IPS DF 6.9 (cell line): ENCODE results near the gene CDCA4.
"Not testable (repeated sequence)": the region's sequence is repeated elsewhere in the genome, so short reads cannot be mapped to it uniquely, and the experiment has no call there.

ENCODE experiments used
- DNase-seq: peaks from one replicate; pipeline ENCODE4 v3.0.0-alpha.2; 2013; ENCODE audit warnings: low read depth, low spot score
- H3K27ac ChIP-seq: one replicate; pipeline ENCODE4 v1.5.1; 2013; ENCODE audit warnings: low read length, control low read depth
- H3K27me3 ChIP-seq: 2 replicates; pipeline ENCODE4 v1.6.1; 2013; ENCODE audit warnings: mild to moderate bottlenecking, low read length; ENCODE audit not compliant: control insufficient read depth, insufficient read depth
- H3K36me3 ChIP-seq: 2 replicates; pipeline ENCODE4 v1.6.1; 2013; ENCODE audit warnings: low read length; ENCODE audit not compliant: control insufficient read depth, insufficient read depth
- H3K4me1 ChIP-seq: 2 replicates; pipeline ENCODE4 v1.6.1; 2013; ENCODE audit warnings: low read length; ENCODE audit not compliant: control insufficient read depth, insufficient read depth
- H3K4me3 ChIP-seq: 2 replicates; pipeline ENCODE4 v1.5.1; 2013; ENCODE audit warnings: mild to moderate bottlenecking, low read length
- H3K9me3 ChIP-seq: 2 replicates; pipeline ENCODE4 v1.6.1; 2013; ENCODE audit warnings: low read length, inconsistent platforms; ENCODE audit not compliant: control insufficient read depth, insufficient read depth
- WGBS: extraction: QIAGEN DNeasy Blood & Tissue Kit; methylation state at CpG from one replicate; pipeline ENCODE4 v1.1.7; 2013; ENCODE audit warnings: mixed read lengths, missing lambda C conversion rate; ENCODE audit not compliant: insufficient read length, insufficient coverage; 5-methylcytosine and 5-hydroxymethylcytosine counted together

The CDCA4 gene

GRCh38 chr14:105033412-105033900 lies 12.6 kb upstream of the CDCA4 start:
- H3K4me3 ChIP-seq, result peak overlapping the region; percentile 21; the same call in 1 of the 2 replicates
- not testable (repeated sequence) for DNase-seq, H3K4me1 ChIP-seq, H3K27me3 ChIP-seq, H3K9me3 ChIP-seq, H3K36me3 ChIP-seq, H3K27ac ChIP-seq
- no CpG with 5 or more reads among the region's 45 CpGs for WGBS

GRCh38 chr14:105032451-105032901 lies 11.6 kb upstream of the CDCA4 start:
- no CpG with 5 or more reads among the region's 5 CpGs for WGBS
- H3K27me3 ChIP-seq, H3K9me3 ChIP-seq, DNase-seq, H3K36me3 ChIP-seq, H3K4me3 ChIP-seq, H3K27ac ChIP-seq, H3K4me1 ChIP-seq: not testable (repeated sequence)

- Histone ChIP-seq H3K9me3 (no peaks in the 10 kb centered on the region), H3K27me3 (peaks cover 7% of the 10 kb centered on the region; the same call in 1 of the 2 replicates), H3K4me3 (no peak overlapping the region), H3K36me3 (no peaks in the 10 kb centered on the region), H3K4me1 (peaks cover 2% of the 10 kb centered on the region; the same call in 1 of the 2 replicates), H3K27ac (no peak overlapping the region)
- WGBS, result no CpG with 5 or more reads among the region's 9 CpGs
- no peak for DNase-seq
Measured at GRCh38 chr14:105030836-105031396, 10.0 kb upstream of the CDCA4 start.

- H3K27me3 ChIP-seq, result peaks cover 7% of the 10 kb centered on the region; the same call in 1 of the 2 replicates
- WGBS, result no CpG with 5 or more reads among the region's 2 CpGs
- no peak overlapping the region for H3K4me3 ChIP-seq
- H3K9me3 ChIP-seq, result no peaks in the 10 kb centered on the region
- H3K27ac ChIP-seq, result no peak overlapping the region
- DNase-seq, result no peak
- H3K4me1 ChIP-seq, result peaks cover 2% of the 10 kb centered on the region; the same call in 1 of the 2 replicates
- no peaks in the 10 kb centered on the region for H3K36me3 ChIP-seq
Measured at GRCh38 chr14:105030194-105030593, 9.3 kb upstream of the CDCA4 start.

GRCh38 chr14:105029402-105029801 lies 8.5 kb upstream of the CDCA4 start:
- no peak overlapping the region for H3K27ac ChIP-seq
- H3K36me3 ChIP-seq, result no peaks in the 10 kb centered on the region
- peaks cover 2% of the 10 kb centered on the region; the same call in 1 of the 2 replicates for H3K4me1 ChIP-seq
- H3K27me3 ChIP-seq, result peaks cover 7% of the 10 kb centered on the region; the same call in 1 of the 2 replicates
- H3K4me3 ChIP-seq, result no peak overlapping the region
- no peak for DNase-seq
- no peaks in the 10 kb centered on the region for H3K9me3 ChIP-seq
- no CpG with 5 or more reads among the region's 7 CpGs for WGBS

- H3K27ac ChIP-seq, result no peak overlapping the region
- no peaks in the 10 kb centered on the region for H3K9me3 ChIP-seq
- no peak for DNase-seq
- peaks cover 4% of the 10 kb centered on the region; the same call in 1 of the 2 replicates for H3K27me3 ChIP-seq
- no peaks in the 10 kb centered on the region for H3K36me3 ChIP-seq
- no peaks in the 10 kb centered on the region for H3K4me1 ChIP-seq
- WGBS, result 100% methylated on average over 1 of the region's 12 CpGs
- no peak overlapping the region for H3K4me3 ChIP-seq
Measured at GRCh38 chr14:105028251-105028927, 7.5 kb upstream of the CDCA4 start.

- no CpG with 5 or more reads among the region's 4 CpGs for WGBS
- H3K36me3 ChIP-seq, H3K27me3 ChIP-seq: not testable (repeated sequence)
Measured at GRCh38 chr14:105027718-105028117, 6.8 kb upstream of the CDCA4 start.

GRCh38 chr14:105026802-105027563 lies 6.1 kb upstream of the CDCA4 start:
- Histone ChIP-seq H3K9me3 (no peaks in the 10 kb centered on the region), H3K27ac (no peak overlapping the region), H3K36me3 (no peaks in the 10 kb centered on the region), H3K4me1 (no peaks in the 10 kb centered on the region), H3K27me3 (no peaks in the 10 kb centered on the region), H3K4me3 (no peak overlapping the region)
- no CpG with 5 or more reads among the region's 1 CpG for WGBS
- DNase-seq, result no peak

More at GRCh38 chr14:105027718-105028117, 6.8 kb upstream of the CDCA4 start:
- H3K4me1 ChIP-seq, H3K9me3 ChIP-seq, H3K4me3 ChIP-seq, H3K27ac ChIP-seq, DNase-seq: not testable (repeated sequence)

- Histone ChIP-seq H3K36me3 (no peaks in the 10 kb centered on the region), H3K27ac (no peak overlapping the region), H3K4me1 (no peaks in the 10 kb centered on the region), H3K4me3 (no peak overlapping the region), H3K27me3 (no peaks in the 10 kb centered on the region), H3K9me3 (no peaks in the 10 kb centered on the region)
- no peak for DNase-seq
- WGBS, result no CpG with 5 or more reads among the region's 16 CpGs
Measured at GRCh38 chr14:105026033-105026785, 5.3 kb upstream of the CDCA4 start.

- WGBS, result no CpG with 5 or more reads among the region's 6 CpGs
- no peak for DNase-seq
- Histone ChIP-seq H3K27me3 (no peaks in the 10 kb centered on the region), H3K4me3 (no peak overlapping the region), H3K9me3 (no peaks in the 10 kb centered on the region), H3K27ac (no peak overlapping the region), H3K36me3 (no peaks in the 10 kb centered on the region), H3K4me1 (no peaks in the 10 kb centered on the region)
Measured at GRCh38 chr14:105025429-105025828, 4.5 kb upstream of the CDCA4 start.
